ENCODE measurements around the gene OS9.
"Not testable (repeated sequence)": the region's sequence is repeated elsewhere in the genome, so short reads cannot be mapped to it uniquely, and the experiment has no call there.

Gene OS9

GRCh38 chr12:57693659-57694458 is at the start of gene OS9:
Gene OS9, plus strand, starts transcription at chr12:57694132. Its CDS starts 30 bp downstream, at chr12:57694162.
- peak; percentile 100 for DNase-seq

GRCh38 chr12:57645990-57646658 is 47.8 kb upstream of the OS9 start:
- DNase-seq, result not testable (repeated sequence)

- not testable (repeated sequence) for DNase-seq
These were observed 47.3 kb upstream of the OS9 start for GRCh38 chr12:57646659-57647049.

- DNase-seq, result no peak
These were observed 39.9 kb upstream of the OS9 start for GRCh38 chr12:57654042-57654441.

GRCh38 chr12:57655541-57656240 is 38.2 kb upstream of the OS9 start:
- no peak for DNase-seq

- DNase-seq, result not testable (repeated sequence)
These were observed 37.5 kb upstream of the OS9 start for GRCh38 chr12:57656408-57656807.

GRCh38 chr12:57657744-57658143 is 36.2 kb upstream of the OS9 start:
- DNase-seq, result no peak

GRCh38 chr12:57658890-57659289 is 35.0 kb upstream of the OS9 start:
- no peak for DNase-seq

- DNase-seq, result no peak
These were observed 32.6 kb upstream of the OS9 start for GRCh38 chr12:57661376-57661775.

- DNase-seq, result not testable (repeated sequence)
These were observed 28.7 kb upstream of the OS9 start for GRCh38 chr12:57665066-57665820.

GRCh38 chr12:57666897-57667296 is 27.0 kb upstream of the OS9 start:
- DNase-seq, result no peak

GRCh38 chr12:57669691-57670090 is 24.2 kb upstream of the OS9 start:
- DNase-seq, result not testable (repeated sequence)

GRCh38 chr12:57671811-57672210 is 22.1 kb upstream of the OS9 start:
- not testable (repeated sequence) for DNase-seq

- no peak for DNase-seq
These were observed 21.1 kb upstream of the OS9 start for GRCh38 chr12:57672801-57673200.

- DNase-seq, result no peak
These were observed 19.2 kb upstream of the OS9 start for GRCh38 chr12:57674691-57675090.

GRCh38 chr12:57677947-57678346 is 16.0 kb upstream of the OS9 start:
- not testable (repeated sequence) for DNase-seq

GRCh38 chr12:57679697-57680096 is 14.2 kb upstream of the OS9 start:
- no peak for DNase-seq

- no peak for DNase-seq
These were observed 6.1 kb upstream of the OS9 start for GRCh38 chr12:57687862-57688261.

- DNase-seq, result no peak
These were observed 5.0 kb upstream of the OS9 start for GRCh38 chr12:57688931-57689330.

- no peak for DNase-seq
These were observed 1.4 kb upstream of the OS9 start for GRCh38 chr12:57692500-57692899.

GRCh38 chr12:57693317-57693658 is 644 bp upstream of the OS9 start:
- DNase-seq, result no peak

- no peak for DNase-seq
These were observed 607 bp downstream of the OS9 start for GRCh38 chr12:57694459-57695019.
